Measurements from ENCODE around the gene GET4. TPM values are rescaled to one million over a fixed set of nuclear protein-coding genes. Genes with fewer than 3 reads are reported as not detected.

Gene GET4
- total and polyA plus RNA-seq, 2 of the 13 experiments (the other 11 are each of a cell fraction or from before 2014, with no cell fraction given): 28.2 to 35.2 TPM

DNA sequence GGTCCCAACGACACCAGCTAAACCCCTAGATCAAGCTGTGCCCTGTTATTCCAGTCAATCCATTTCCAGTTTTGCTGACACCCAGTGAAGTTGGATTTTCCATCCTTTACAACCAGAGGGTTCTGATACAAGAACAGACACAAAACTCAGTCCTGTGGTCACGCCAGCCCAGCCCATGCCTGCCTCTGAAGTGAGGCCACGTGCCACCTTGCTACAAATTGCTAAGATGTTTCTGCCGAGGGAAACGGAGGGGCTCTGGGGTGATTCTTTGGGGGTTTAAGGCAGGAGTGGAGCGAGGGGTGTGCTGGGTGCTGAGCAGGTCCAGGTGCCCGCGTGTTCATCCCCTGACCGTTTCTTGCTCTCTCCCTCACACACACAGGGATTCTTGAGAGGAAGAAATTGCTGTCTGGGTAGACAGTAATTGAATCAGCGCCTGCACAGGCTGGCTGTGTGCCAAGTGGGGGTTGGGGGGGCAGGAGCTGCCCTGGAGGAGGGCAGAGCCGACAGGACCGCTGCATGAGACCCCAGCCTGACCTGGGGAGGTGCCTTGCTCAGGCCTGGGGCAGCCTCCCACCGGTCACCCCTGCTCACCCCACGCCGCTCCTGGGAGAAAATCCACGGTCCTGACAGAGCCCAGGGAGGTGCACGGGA, 40.1 kb downstream of the GET4 start:
- Histone ChIP-seq H4K20me1 (ENCODE audit: insufficient read depth, low read length) (no peaks in the 10 kb centered on the region), H3K4me1 (ENCODE audit: insufficient read depth, low read length) (peaks cover 8% of the 10 kb centered on the region; the same call in 1 of the 2 replicates), H3K79me2 (ENCODE audit: insufficient read depth, low read length) (no peaks in the 10 kb centered on the region), H2AFZ (ENCODE audit: low read length) (no peak overlapping the region), H3K4me2 (ENCODE audit: low read depth, low read length) (no peak overlapping the region), H3K27me3 (ENCODE audit: control insufficient read depth in 1 of 2, insufficient read depth in 2 of 2, low read length in 2 of 2) (no peaks in the 10 kb centered on the region), H3K4me3 (replicated peaks in 1 of 3; ENCODE audit: insufficient read depth in 1 of 3, low read depth in 2 of 3, low read length in 3 of 3) (no peak overlapping the region), H3K9me3 (ENCODE audit: low read length) (no peaks in the 10 kb centered on the region), H3K27ac (ENCODE audit: extremely low read length, insufficient read depth, low read length) (no peak overlapping the region), H3K9ac (ENCODE audit: insufficient read depth, low read depth, low read length) (no peak overlapping the region), H3K36me3 (replicated peaks in 1 of 2; ENCODE audit: control insufficient read depth in 1 of 2, insufficient read depth in 2 of 2, low read length in 2 of 2) (no peaks in the 10 kb centered on the region)
- ChIA-PET CTCF (ENCODE audit: low intra/inter-chr PET ratio, low total read pairs) (no interaction called here), POLR2A (no interaction called here)
- ATAC-seq: no peak
- intact Hi-C loops (cut with micrococcal nuclease; ENCODE audit: unreplicated experiment): no loop called here
- in situ Hi-C loops (cut with HindIII; ENCODE audit: extremely low pct_ligation_motif_present, low pct_unique_long_range_greater_than_20kb): no loop called here
- no peak for DNase-seq (ENCODE audit: low spot score)
- FAIRE-seq: no peak
- BruUV-seq (replicated peaks): no TSS peak
- WGBS (ENCODE audit: low lambda C conversion rate): 91% methylated on average over 15 of the region's 17 CpGs
- TF ChIP-seq, protein P1, sequence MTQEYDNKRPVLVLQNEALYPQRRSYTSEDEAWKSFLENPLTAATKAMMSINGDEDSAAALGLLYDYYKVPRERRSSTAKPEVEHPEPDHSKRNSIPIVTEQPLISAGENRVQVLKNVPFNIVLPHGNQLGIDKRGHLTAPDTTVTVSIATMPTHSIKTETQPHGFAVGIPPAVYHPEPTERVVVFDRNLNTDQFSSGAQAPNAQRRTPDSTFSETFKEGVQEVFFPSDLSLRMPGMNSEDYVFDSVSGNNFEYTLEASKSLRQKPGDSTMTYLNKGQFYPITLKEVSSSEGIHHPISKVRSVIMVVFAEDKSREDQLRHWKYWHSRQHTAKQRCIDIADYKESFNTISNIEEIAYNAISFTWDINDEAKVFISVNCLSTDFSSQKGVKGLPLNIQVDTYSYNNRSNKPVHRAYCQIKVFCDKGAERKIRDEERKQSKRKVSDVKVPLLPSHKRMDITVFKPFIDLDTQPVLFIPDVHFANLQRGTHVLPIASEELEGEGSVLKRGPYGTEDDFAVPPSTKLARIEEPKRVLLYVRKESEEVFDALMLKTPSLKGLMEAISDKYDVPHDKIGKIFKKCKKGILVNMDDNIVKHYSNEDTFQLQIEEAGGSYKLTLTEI (CRISPR knock-in tag; conservative IDR thresholded peaks at IDR 0.05): no peak
- TF ChIP-seq, protein P2, sequence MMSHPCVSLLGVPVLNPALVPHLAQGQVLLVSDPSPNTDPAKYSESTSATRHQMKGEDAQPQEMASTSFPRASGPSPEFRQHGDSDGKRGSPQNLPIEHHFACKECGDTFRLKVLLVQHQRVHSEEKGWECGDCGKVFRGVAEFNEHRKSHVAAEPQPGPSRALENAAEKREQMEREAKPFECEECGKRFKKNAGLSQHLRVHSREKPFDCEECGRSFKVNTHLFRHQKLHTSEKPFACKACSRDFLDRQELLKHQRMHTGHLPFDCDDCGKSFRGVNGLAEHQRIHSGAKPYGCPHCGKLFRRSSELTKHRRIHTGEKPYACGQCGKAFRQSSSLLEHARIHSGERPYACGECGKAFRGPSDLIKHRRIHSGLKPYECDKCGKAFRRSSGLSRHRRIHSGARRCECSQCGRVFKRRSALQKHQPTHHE (CRISPR knock-in tag; IDR thresholded peaks at IDR 0.05; ENCODE audit: borderline replicate concordance): no peak
- TF ChIP-seq, protein P3, sequence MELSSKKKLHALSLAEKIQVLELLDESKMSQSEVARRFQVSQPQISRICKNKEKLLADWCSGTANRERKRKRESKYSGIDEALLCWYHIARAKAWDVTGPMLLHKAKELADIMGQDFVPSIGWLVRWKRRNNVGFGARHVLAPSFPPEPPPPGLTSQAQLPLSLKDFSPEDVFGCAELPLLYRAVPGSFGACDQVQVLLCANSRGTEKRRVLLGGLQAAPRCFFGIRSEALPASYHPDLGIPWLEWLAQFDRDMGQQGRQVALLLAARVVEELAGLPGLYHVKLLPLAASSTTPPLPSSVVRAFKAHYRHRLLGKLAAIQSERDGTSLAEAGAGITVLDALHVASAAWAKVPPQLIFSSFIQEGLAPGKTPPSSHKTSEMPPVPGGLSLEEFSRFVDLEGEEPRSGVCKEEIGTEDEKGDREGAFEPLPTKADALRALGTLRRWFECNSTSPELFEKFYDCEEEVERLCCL (CRISPR knock-in tag; IDR thresholded peaks at IDR 0.05; ENCODE audit: borderline replicate concordance): no peak
- TF ChIP-seq KLF16 (CRISPR knock-in tag; IDR thresholded peaks at IDR 0.05) (no peak), MYC (CRISPR knock-in tag; IDR thresholded peaks at IDR 0.05; ENCODE audit: borderline replicate concordance) (no peak), ARNT2 (CRISPR knock-in tag; IDR thresholded peaks at IDR 0.05; ENCODE audit: low read depth) (no peak), ZNF7 (CRISPR knock-in tag; IDR thresholded peaks at IDR 0.05) (no peak), NFATC3 (CRISPR knock-in tag; IDR thresholded peaks at IDR 0.05) (no peak), NR2F2 (IDR thresholded peaks at IDR 0.05; ENCODE audit: borderline replicate concordance, low read depth) (no peak), ELF4 (CRISPR knock-in tag; IDR thresholded peaks at IDR 0.05; ENCODE audit: borderline replicate concordance) (no peak), ZC3H13 (CRISPR knock-in tag; IDR thresholded peaks at IDR 0.05) (no peak), HNF4G (IDR thresholded peaks at IDR 0.05; ENCODE audit: borderline replicate concordance, low read depth, low read length) (no peak), HNF4G (CRISPR knock-in tag; IDR thresholded peaks at IDR 0.05; ENCODE audit: borderline replicate concordance, low read depth) (no peak)
- TF ChIP-seq, protein P4, sequence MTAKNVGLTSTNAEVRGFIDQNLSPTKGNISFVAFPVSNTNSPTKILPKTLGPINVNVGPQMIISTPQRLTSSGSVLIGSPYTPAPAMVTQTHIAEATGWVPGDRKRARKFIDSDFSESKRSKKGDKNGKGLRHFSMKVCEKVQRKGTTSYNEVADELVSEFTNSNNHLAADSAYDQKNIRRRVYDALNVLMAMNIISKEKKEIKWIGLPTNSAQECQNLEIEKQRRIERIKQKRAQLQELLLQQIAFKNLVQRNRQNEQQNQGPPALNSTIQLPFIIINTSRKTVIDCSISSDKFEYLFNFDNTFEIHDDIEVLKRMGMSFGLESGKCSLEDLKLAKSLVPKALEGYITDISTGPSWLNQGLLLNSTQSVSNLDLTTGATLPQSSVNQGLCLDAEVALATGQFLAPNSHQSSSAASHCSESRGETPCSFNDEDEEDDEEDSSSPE (CRISPR knock-in tag; IDR thresholded peaks at IDR 0.05): no peak
- TF ChIP-seq, protein P5, sequence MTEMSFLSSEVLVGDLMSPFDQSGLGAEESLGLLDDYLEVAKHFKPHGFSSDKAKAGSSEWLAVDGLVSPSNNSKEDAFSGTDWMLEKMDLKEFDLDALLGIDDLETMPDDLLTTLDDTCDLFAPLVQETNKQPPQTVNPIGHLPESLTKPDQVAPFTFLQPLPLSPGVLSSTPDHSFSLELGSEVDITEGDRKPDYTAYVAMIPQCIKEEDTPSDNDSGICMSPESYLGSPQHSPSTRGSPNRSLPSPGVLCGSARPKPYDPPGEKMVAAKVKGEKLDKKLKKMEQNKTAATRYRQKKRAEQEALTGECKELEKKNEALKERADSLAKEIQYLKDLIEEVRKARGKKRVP (CRISPR knock-in tag; IDR thresholded peaks at IDR 0.05): no peak
- TF ChIP-seq, protein P6, sequence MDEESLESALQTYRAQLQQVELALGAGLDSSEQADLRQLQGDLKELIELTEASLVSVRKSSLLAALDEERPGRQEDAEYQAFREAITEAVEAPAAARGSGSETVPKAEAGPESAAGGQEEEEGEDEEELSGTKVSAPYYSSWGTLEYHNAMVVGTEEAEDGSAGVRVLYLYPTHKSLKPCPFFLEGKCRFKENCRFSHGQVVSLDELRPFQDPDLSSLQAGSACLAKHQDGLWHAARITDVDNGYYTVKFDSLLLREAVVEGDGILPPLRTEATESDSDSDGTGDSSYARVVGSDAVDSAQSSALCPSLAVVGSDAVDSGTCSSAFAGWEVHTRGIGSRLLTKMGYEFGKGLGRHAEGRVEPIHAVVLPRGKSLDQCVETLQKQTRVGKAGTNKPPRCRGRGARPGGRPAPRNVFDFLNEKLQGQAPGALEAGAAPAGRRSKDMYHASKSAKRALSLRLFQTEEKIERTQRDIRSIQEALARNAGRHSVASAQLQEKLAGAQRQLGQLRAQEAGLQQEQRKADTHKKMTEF (CRISPR knock-in tag; IDR thresholded peaks at IDR 0.05): no peak

Data from HepG2 (cell line).